K562 (cell line): ENCODE measurements around the gene LZTR1. TPM values are rescaled to one million over a fixed set of nuclear protein-coding genes. Genes with fewer than 3 reads are reported as not detected.

ENCODE experiments used
- ARID3B ChIP-seq: fragments of 250-450 bp; sonication (Bioruptor Pico); IDR thresholded peaks from 2 replicates; pipeline ENCODE4 v1.4.0; 2020; ENCODE audit warnings: borderline replicate concordance
- BDP1 ChIP-seq: IDR thresholded peaks from 3 replicates; pipeline ENCODE4 v1.6.1; 2011; ENCODE audit not compliant: insufficient read length, insufficient read depth
- CEBPZ ChIP-seq: fragments of 150-350 bp; IDR thresholded peaks from 2 replicates; pipeline ENCODE4 v1.6.1; 2014; ENCODE audit warnings: low read depth, mild to moderate bottlenecking, low read length, borderline replicate concordance
- CHD2 ChIP-seq: IDR thresholded peaks from 2 replicates; pipeline ENCODE4 v1.6.1; 2011; ENCODE audit warnings: low read depth, low read length
- CREB1 ChIP-seq, 2 experiments: sonication (generic) in 1 of 2; formaldehyde crosslinking in 1 of 2; IDR thresholded peaks; 2 replicates each; pipeline versions ENCODE4 v1.6.1 to v1.8.0; 2012 to 2022; ENCODE audit warnings: inconsistent platforms in 1 of 2, mild to moderate bottlenecking in 1 of 2, missing genetic modification reagents in 1 of 2, moderate library complexity in 1 of 2
- HEY1 ChIP-seq: fragments of 250-450 bp; sonication (Bioruptor Pico); IDR thresholded peaks from 2 replicates; pipeline ENCODE4 v1.5.0; 2020; ENCODE audit warnings: mild to moderate bottlenecking, moderate library complexity, borderline replicate concordance
- HMG20A ChIP-seq: fragments of 450-650 bp; formaldehyde crosslinking; conservative IDR thresholded peaks from 2 replicates; pipeline ENCODE4 v1.4.0; 2020; ENCODE audit warnings: mild to moderate bottlenecking, mixed read lengths
- KDM5B ChIP-seq: fragments of 200-600 bp; sonication (generic); IDR thresholded peaks from 2 replicates; pipeline ENCODE4 v1.6.1; 2012; ENCODE audit warnings: low read depth, mild to moderate bottlenecking, moderate library complexity, low read length, control low read depth, inconsistent platforms; ENCODE audit not compliant: insufficient replicate concordance
- RNF219 ChIP-seq: fragments of 250-450 bp; sonication (Bioruptor Pico); IDR thresholded peaks from 2 replicates; pipeline ENCODE4 v1.5.0; 2022; ENCODE audit warnings: mild to moderate bottlenecking
- SETDB1 ChIP-seq: IDR thresholded peaks from one replicate; pipeline ENCODE4 v1.6.1; 2012; ENCODE audit warnings: low read length, control low read depth, inconsistent platforms
- STAT5A ChIP-seq: IDR thresholded peaks from 2 replicates; pipeline ENCODE4 v1.6.1; 2012; ENCODE audit warnings: low read length, inconsistent platforms, borderline replicate concordance
- TEAD1 ChIP-seq, 2 experiments: fragments of 450-650 bp in 1 of 2; sonication (generic) in 1 of 2; formaldehyde crosslinking; IDR thresholded peaks; 2 replicates each; pipeline versions ENCODE4 v1.4.0 to v1.8.0; 2020 to 2022; ENCODE audit warnings: mild to moderate bottlenecking in 2 of 2, missing genetic modification reagents in 1 of 2
- ZFP36 ChIP-seq: fragments of 150-350 bp; IDR thresholded peaks from 2 replicates; pipeline ENCODE4 v1.6.1; 2018; ENCODE audit warnings: low read length, low read depth; ENCODE audit not compliant: partially characterized antibody
- ZFPM2 ChIP-seq: fragments of 250-450 bp; sonication (Bioruptor Pico); IDR thresholded peaks from 2 replicates; pipeline ENCODE4 v1.5.1; 2022; ENCODE audit warnings: mild to moderate bottlenecking
- ZHX1 ChIP-seq: fragments of 150-350 bp; conservative IDR thresholded peaks from 2 replicates; pipeline ENCODE4 v1.6.1; 2014; ENCODE audit warnings: low read length
- polyA plus RNA-seq, 8 experiments: library from polyadenylated mRNA; depleted of rRNA in 4 of 8; stranded (reverse) in 5 of 8; unstranded in 3 of 8; fragments of >200 nt; fragmentation: Nextera tagmentation in 2 of 8; fragmentation: Illumina TruSeq in 1 of 8; extraction: Ambion mirVana in 2 of 8; extraction: Trizol in 1 of 8; gene quantifications; 2 replicates each; pipeline versions ENCODE4 v1.2.1 to v1.2.3, GENCODE V29; 2011 to 2014; ENCODE audit warnings: inconsistent platforms in 1 of 8, missing spikeins in 1 of 8
- total RNA-seq, 7 experiments: library from RNA; depleted of rRNA in 6 of 7; stranded (reverse); fragments of >200 nt in 6 of 7; fragmentation: Illumina TruSeq in 2 of 7; extraction: Trizol in 2 of 7; gene quantifications; 2 replicates each; pipeline versions ENCODE4 v1.2.1 to v1.2.3, GENCODE V29; 2011 to 2021; ENCODE audit warnings: low replicate concordance in 1 of 7

Gene LZTR1
- total and polyA plus RNA-seq, 9 of the 15 experiments (the other 6 are each of a cell fraction or from before 2014, with no cell fraction given): 2.2 to 135 (median 63.0) TPM

GRCh38 chr22:20968281-20968977 is 13.7 kb upstream of the LZTR1 start (continued):
- TF ChIP-seq CEBPZ: no peak
- 0 out of 2 replicates have a peak, but pooled peaks have one; percentile 15 for TF ChIP-seq ZHX1
- TF ChIP-seq ZFP36: peak; percentile 82
- no peak for TF ChIP-seq HEY1
- peak; percentile 88; the same call in 1 of the 2 replicates for TF ChIP-seq ZFPM2 (CRISPR knock-in tag)
- no peak for TF ChIP-seq HMG20A (CRISPR knock-in tag)
- TF ChIP-seq STAT5A: no peak
- TF ChIP-seq BDP1: no peak
- no peak for TF ChIP-seq CHD2
- no peak for TF ChIP-seq SETDB1
- no peak for TF ChIP-seq RNF219 (CRISPR knock-in tag)
- TF ChIP-seq ARID3B (CRISPR knock-in tag): no peak
- TF ChIP-seq TEAD1 (CRISPR knock-in tag; IDR thresholded peaks at IDR 0.05): peak in 1 of 2 experiments; percentile 33; a peak in 1 of 4 replicates
- TF ChIP-seq KDM5B: peak; percentile 43
- 0 out of 2 replicates have a peak, but pooled peaks have one; percentile 4 for TF ChIP-seq CREB1 (IDR thresholded peaks at IDR 0.05)
- TF ChIP-seq CREB1 (CRISPR knock-in tag; IDR thresholded peaks at IDR 0.05): 0 out of 2 replicates have a peak, but pooled peaks have one; percentile 24
